HepG2 (cell line): Measurements from ENCODE around the gene SEC62. TPM values are rescaled to one million over a fixed set of nuclear protein-coding genes. Genes with fewer than 3 reads are reported as not detected.

Source experiments
- ATAC-seq: fragments of 200-7000 bp; cut with Tn5 transposase; 3 replicates; pipeline ENCODE4 v1.9.1; 2020; ENCODE audit warnings: mild to moderate bottlenecking, moderate library complexity
- BruUV-seq: library from RNA; stranded (reverse); fragments of 400-500 nt; replicated peaks from 2 replicates; lab custom pipeline; 2021; lab: Mats Ljungman, UMichigan
- CTCF ChIA-PET: fragments of 300-600 bp; formaldehyde crosslinking; extraction: SDS; loops from one replicate; lab custom pipeline; 2021; ENCODE audit warnings: low total read pairs, inconsistent platforms, low intra/inter-chr PET ratio; lab: Yijun Ruan, JAX
- POLR2A ChIA-PET: fragments of 350-600 bp; sonication (Branson Sonifier 250); formaldehyde crosslinking; loops from one replicate; lab custom pipeline; 2020; ENCODE audit warnings: antibody characterized with exemption, inconsistent platforms; lab: Yijun Ruan, JAX
- DNase-seq: peaks from one replicate; pipeline ENCODE4 v3.0.0-alpha.2; 2015; ENCODE audit warnings: low spot score
- FAIRE-seq: peaks from 3 replicates; lab custom pipeline; 2011; peaks lifted over from hg19 to GRCh38; lab: Jason Lieb, UNC
- H2AFZ ChIP-seq: one replicate; pipeline ENCODE4 v1.6.1; 2011; ENCODE audit warnings: low read length, inconsistent platforms
- H3K27ac ChIP-seq: fragments of 300-600 bp; 3 replicates; pipeline ENCODE4 v1.8.0; 2011; ENCODE audit warnings: mixed run types, mild to moderate bottlenecking, mixed read lengths, low read length, inconsistent platforms; ENCODE audit not compliant: insufficient read depth; ENCODE audit errors: extremely low read length
- H3K27me3 ChIP-seq, 2 experiments: fragments of 200-600 bp in 1 of 2; 2 replicates in 1 of 2; 3 replicates in 1 of 2; pipeline versions ENCODE4 v1.6.0 to v1.8.0; 2011; ENCODE audit warnings: low read length in 2 of 2, mild to moderate bottlenecking in 2 of 2, moderate library complexity in 2 of 2, inconsistent platforms in 1 of 2; ENCODE audit not compliant: insufficient read depth in 2 of 2, control insufficient read depth in 1 of 2
- H3K36me3 ChIP-seq, 2 experiments: fragments of 200-600 bp in 1 of 2; replicated peaks in 1 of 2; 2 replicates in 1 of 2; 3 replicates in 1 of 2; pipeline versions ENCODE4 v1.5.1 to v1.8.0; 2011; ENCODE audit warnings: low read length in 2 of 2, inconsistent platforms in 1 of 2; ENCODE audit not compliant: insufficient read depth in 2 of 2, control insufficient read depth in 1 of 2
- H3K4me1 ChIP-seq: 2 replicates; pipeline ENCODE4 v1.5.1; 2012; ENCODE audit warnings: low read length, inconsistent platforms; ENCODE audit not compliant: insufficient read depth
- H3K4me2 ChIP-seq: 2 replicates; pipeline ENCODE4 v1.6.0; 2011; ENCODE audit warnings: low read depth, low read length, inconsistent platforms
- H3K4me3 ChIP-seq, 3 experiments: fragments of 200-600 bp in 1 of 3; sonication (generic), shearing (Covaris generic) in 1 of 3; replicated peaks in 1 of 3; 2 replicates each; pipeline ENCODE4 v1.5.1; 2011 to 2016; ENCODE audit warnings: low read length in 3 of 3, inconsistent platforms in 2 of 3, low read depth in 2 of 3, mild to moderate bottlenecking in 2 of 3, control low read depth in 1 of 3, mixed read lengths in 1 of 3; ENCODE audit not compliant: insufficient read depth in 1 of 3
- H3K79me2 ChIP-seq: one replicate; pipeline ENCODE4 v1.6.1; 2011; ENCODE audit warnings: low read length, inconsistent platforms; ENCODE audit not compliant: insufficient read depth
- H3K9ac ChIP-seq: 2 replicates; pipeline ENCODE4 v1.6.0; 2011; ENCODE audit warnings: mild to moderate bottlenecking, low read depth, low read length, inconsistent platforms; ENCODE audit not compliant: insufficient read depth
- H3K9me3 ChIP-seq: 2 replicates; pipeline ENCODE4 v1.5.1; 2012; ENCODE audit warnings: mild to moderate bottlenecking, low read length
- H4K20me1 ChIP-seq: 2 replicates; pipeline ENCODE4 v1.6.0; 2011; ENCODE audit warnings: inconsistent platforms, mild to moderate bottlenecking, low read length, moderate library complexity; ENCODE audit not compliant: insufficient read depth
- CTCF ChIP-seq: sonication (generic); formaldehyde crosslinking; IDR thresholded peaks from 2 replicates; pipeline ENCODE4 v1.5.0; 2020; ENCODE audit warnings: mild to moderate bottlenecking, missing genetic modification reagents, moderate library complexity
- DZIP1 ChIP-seq: sonication (generic); formaldehyde crosslinking; IDR thresholded peaks from 2 replicates; pipeline ENCODE4 v1.5.0; 2020; ENCODE audit warnings: mild to moderate bottlenecking, missing genetic modification reagents
- FOXA3 ChIP-seq: IDR thresholded peaks from 2 replicates; pipeline ENCODE4 v1.6.1; 2016; ENCODE audit warnings: missing genetic modification reagents, missing compliant biosample characterization
- PITX1 ChIP-seq: sonication (generic); formaldehyde crosslinking; IDR thresholded peaks from 2 replicates; pipeline ENCODE4 v1.5.1; 2020; ENCODE audit warnings: mild to moderate bottlenecking, missing genetic modification reagents
- WGBS: methylation state at CpG from one replicate; pipeline ENCODE4 v1.1.6; 2017; ENCODE audit warnings: low lambda C conversion rate; 5-methylcytosine and 5-hydroxymethylcytosine counted together
- in situ Hi-C: cut with HindIII; loops from 2 replicates; pipeline ENCODE4 v1.10.0; 2017; ENCODE audit warnings: low pct_unique_long_range_greater_than_20kb; ENCODE audit not compliant: extremely low pct_ligation_motif_present
- intact Hi-C: fragments of 100-400 bp; cut with micrococcal nuclease; formaldehyde crosslinking; loops from one replicate; pipeline ENCODE4 v1.10.0; 2022; ENCODE audit not compliant: unreplicated experiment
- polyA plus RNA-seq, 8 experiments: library from polyadenylated mRNA; depleted of rRNA in 3 of 8; stranded (reverse) in 7 of 8; unstranded in 1 of 8; fragments of >200 nt; fragmentation: Illumina TruSeq in 4 of 8; extraction: Trizol in 4 of 8; gene quantifications; 2 replicates each; pipeline versions ENCODE4 v1.2.1 to v1.2.3, GENCODE V29; 2011 to 2016; ENCODE audit warnings: low read depth in 4 of 8, missing spikeins in 1 of 8, mixed read lengths in 1 of 8; ENCODE audit not compliant: insufficient read depth in 1 of 8
- total RNA-seq, 5 experiments: library from RNA; depleted of rRNA; stranded (reverse); fragments of >200 nt; fragmentation: Illumina TruSeq; extraction: Trizol; gene quantifications; 2 replicates each; pipeline ENCODE4 v1.2.3, GENCODE V29; 2016; ENCODE audit warnings: low read depth in 1 of 5

The SEC62 gene
- total and polyA plus RNA-seq, 2 of the 13 experiments (the other 11 are each of a cell fraction or from before 2014, with no cell fraction given), result 54.0 to 68.7 TPM

- in situ Hi-C loops (no loop called here), intact Hi-C loops (no loop called here)
- FAIRE-seq (peak; percentile 4), ATAC-seq (peak; percentile 75), DNase-seq (no peak)
- BruUV-seq, result no TSS peak
- peaks cover 3% of the 10 kb centered on the region for H3K79me2 ChIP-seq
- peak; percentile 21; the same call in 1 of the 2 replicates for TF ChIP-seq PITX1
- TF ChIP-seq DZIP1 (CRISPR knock-in tag), result no peak
- TF ChIP-seq FOXA3 (CRISPR knock-in tag), result peak; percentile 38; the same call in 1 of the 2 replicates
- 0 out of 2 replicates have a peak, but pooled peaks have one; percentile 17 for TF ChIP-seq CTCF (CRISPR knock-in tag)
- ChIA-PET CTCF (no interaction called here), POLR2A (interaction anchor here (0.9 to 1.0 kb wide), 2 partner anchors 12 to 32 kb away, joined by 3 read pairs; no protein-coding TSS in a partner anchor)
- H4K20me1 ChIP-seq, result no peaks in the 10 kb centered on the region
- H3K4me1 ChIP-seq, result peaks cover 19% of the 10 kb centered on the region
- H2AFZ ChIP-seq, result no peak overlapping the region
- no peak overlapping the region for H3K4me3 ChIP-seq
- peak overlapping the region; percentile 37; the same call in 1 of the 2 replicates for H3K4me2 ChIP-seq
- no peak overlapping the region for H3K9ac ChIP-seq
- H3K36me3 ChIP-seq, result peaks cover 0 to 3% of the 10 kb centered on the region in 2 experiments; a peak in 1 of 5 replicates
- H3K27me3 ChIP-seq, result no peaks in the 10 kb centered on the region
- H3K27ac ChIP-seq, result peak overlapping the region; percentile 20
- H3K9me3 ChIP-seq, result no peaks in the 10 kb centered on the region
- WGBS, result 33% methylated on average over 3 of the region's 5 CpGs
These were observed 79.9 kb downstream of the SEC62 start for GRCh38 chr3:170046269-170047132.
